GM13976 (cell line): Measurements from ENCODE around the gene MAP2K2.

Experiments used
- DNase-seq: peaks from one replicate; pipeline ENCODE4 v3.0.0; 2012; ENCODE audit warnings: low spot score
- CTCF ChIP-seq: IDR thresholded peaks from 2 replicates; pipeline ENCODE4 v1.5.1; 2012; ENCODE audit warnings: borderline replicate concordance, mild to moderate bottlenecking; ENCODE audit not compliant: insufficient read depth; ENCODE audit errors: extremely low read depth, missing control alignments, control extremely low read depth
- in situ Hi-C: fragments of 300-500 bp; cut with MboI; formaldehyde crosslinking; loops from one replicate; pipeline ENCODE4 v1.12.0; 2022; ENCODE audit warnings: low sequenced_read_pairs, mixed read lengths, inconsistent platforms; ENCODE audit not compliant: unreplicated experiment

The MAP2K2 gene

GRCh38 chr19:4067396-4068046, 56.4 kb downstream of the MAP2K2 start:
- in situ Hi-C loops, result no loop called here
- DNase-seq, result no peak
- TF ChIP-seq CTCF, result no peak

- peak; percentile 80 for DNase-seq
These were observed 57.1 kb downstream of the MAP2K2 start, which contains the start of gene ZBTB7A for GRCh38 chr19:4066682-4067395. Gene ZBTB7A, minus strand, starts transcription at chr19:4066899. Its CDS starts 11,667 bp downstream, at chr19:4055232.

GRCh38 chr19:4066176-4066606, 57.7 kb downstream of the MAP2K2 start:
- no peak for DNase-seq
- TF ChIP-seq CTCF, result no peak
- in situ Hi-C loops, result no loop called here

More at GRCh38 chr19:4066682-4067395, 57.1 kb downstream of the MAP2K2 start, which contains the start of gene ZBTB7A:
- TF ChIP-seq CTCF, result no peak
- in situ Hi-C loops, result no loop called here

- peak; percentile 100 for DNase-seq
- in situ Hi-C loops, result no loop called here
- no peak for TF ChIP-seq CTCF
These were observed 58.3 kb downstream of the MAP2K2 start for GRCh38 chr19:4065430-4066175.

- TF ChIP-seq CTCF, result no peak
- in situ Hi-C loops, result no loop called here
- DNase-seq, result no peak
These were observed 59.2 kb downstream of the MAP2K2 start for GRCh38 chr19:4064496-4065260.

- no peak for DNase-seq
- TF ChIP-seq CTCF, result no peak
- in situ Hi-C loops, result no loop called here
These were observed 59.8 kb downstream of the MAP2K2 start for GRCh38 chr19:4064149-4064495.
